GM21717 (cell line): ENCODE measurements around the gene IGFBP6.
"Not testable (repeated sequence)": the region's sequence is repeated elsewhere in the genome, so short reads cannot be mapped to it uniquely, and the experiment has no call there.

Experiments
- ATAC-seq: cut with Tn5 transposase; IDR thresholded peaks from one replicate; pipeline ENCODE4 v1.9.1; 2021; ENCODE audit warnings: mild to moderate bottlenecking, moderate library complexity; ENCODE audit not compliant: unreplicated experiment

IGFBP6 gene

GRCh38 chr12:53070877-53071492, 26.5 kb upstream of the IGFBP6 start:
- no peak for ATAC-seq

- ATAC-seq = no peak
Observed at GRCh38 chr12:53071591-53072551, 25.6 kb upstream of the IGFBP6 start.

DNA sequence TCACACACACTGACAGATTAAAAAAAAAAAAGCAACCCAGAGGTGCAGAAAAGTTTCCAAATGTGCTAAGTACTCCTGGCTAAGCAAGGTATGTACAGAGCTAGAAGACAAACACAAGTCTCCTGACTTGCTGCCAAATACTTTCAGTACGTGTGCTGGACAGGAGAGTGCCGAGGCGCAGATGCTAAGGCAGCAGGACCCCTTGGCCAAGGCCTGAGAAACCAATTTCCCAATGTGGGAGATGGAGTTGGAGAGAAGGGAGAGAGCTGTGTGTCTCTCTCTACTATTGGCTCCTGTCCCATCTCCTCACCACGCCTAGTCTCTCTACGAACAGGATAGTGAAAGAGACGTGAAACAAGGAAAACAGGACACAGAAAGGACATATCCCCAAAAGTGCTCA, 23.6 kb upstream of the IGFBP6 start:
- no peak for ATAC-seq

GRCh38 chr12:53074283-53074998, 23.0 kb upstream of the IGFBP6 start:
- no peak for ATAC-seq

DNA sequence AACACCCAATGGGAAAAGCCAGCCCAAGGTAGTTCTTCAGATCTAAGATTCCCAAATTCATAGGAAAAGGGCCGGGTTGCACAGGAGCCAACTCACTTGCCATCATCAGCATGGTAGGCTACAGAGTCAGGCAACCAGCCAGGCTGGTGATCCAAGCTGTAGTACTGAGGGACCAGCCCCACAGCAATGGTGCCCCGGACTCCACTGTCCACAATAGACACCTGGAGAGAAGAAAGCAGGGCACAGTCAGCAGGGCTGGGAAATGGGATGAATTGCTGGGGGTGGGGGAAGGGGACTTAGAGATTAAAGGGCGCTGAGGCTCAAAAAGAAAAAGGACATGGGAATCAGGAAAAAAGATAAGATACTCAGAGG, 22.5 kb upstream of the IGFBP6 start:
- no peak for ATAC-seq

- ATAC-seq = no peak
Observed at GRCh38 chr12:53076461-53076860, 21.0 kb upstream of the IGFBP6 start.

GRCh38 chr12:53077030-53077429, 20.4 kb upstream of the IGFBP6 start:
- ATAC-seq = no peak

DNA sequence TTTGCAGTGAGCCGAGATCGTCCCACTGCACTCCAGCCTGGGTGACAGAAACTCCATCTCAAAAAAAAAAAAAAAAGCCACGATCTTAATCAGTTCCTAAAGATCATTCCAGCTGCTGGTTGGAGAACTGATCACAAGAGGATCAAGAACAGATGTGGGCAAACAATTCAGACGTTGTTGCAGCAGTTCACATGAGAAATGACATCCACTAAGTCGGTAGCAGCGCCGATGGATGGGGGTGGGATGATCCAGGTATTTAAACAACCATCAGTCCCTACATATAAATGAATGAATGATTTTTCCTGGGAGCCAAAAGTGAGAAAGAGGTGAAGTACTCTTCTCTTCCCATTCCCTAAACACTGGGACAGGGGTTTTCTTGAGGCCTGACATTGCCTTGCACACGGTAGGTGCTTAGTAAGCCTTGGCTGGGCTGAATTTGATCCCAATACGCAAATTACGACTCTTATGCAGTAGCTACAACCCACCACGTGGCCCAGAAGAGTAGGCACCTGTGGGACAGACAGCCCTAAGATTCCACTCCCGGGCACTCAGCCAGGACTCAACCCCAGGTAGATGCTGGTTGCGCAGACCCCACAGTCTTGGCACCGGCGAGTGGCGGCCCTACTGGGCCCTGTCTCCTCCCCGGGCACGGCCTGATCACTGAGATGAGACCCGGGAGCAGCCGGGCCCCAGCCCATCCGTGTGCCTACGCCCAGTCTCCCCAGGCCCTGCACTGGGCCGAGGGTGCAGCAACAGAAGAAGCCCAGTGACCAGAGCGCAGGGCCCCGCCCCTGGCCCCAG, 18.8 kb upstream of the IGFBP6 start:
- ATAC-seq = peak; percentile 29

DNA sequence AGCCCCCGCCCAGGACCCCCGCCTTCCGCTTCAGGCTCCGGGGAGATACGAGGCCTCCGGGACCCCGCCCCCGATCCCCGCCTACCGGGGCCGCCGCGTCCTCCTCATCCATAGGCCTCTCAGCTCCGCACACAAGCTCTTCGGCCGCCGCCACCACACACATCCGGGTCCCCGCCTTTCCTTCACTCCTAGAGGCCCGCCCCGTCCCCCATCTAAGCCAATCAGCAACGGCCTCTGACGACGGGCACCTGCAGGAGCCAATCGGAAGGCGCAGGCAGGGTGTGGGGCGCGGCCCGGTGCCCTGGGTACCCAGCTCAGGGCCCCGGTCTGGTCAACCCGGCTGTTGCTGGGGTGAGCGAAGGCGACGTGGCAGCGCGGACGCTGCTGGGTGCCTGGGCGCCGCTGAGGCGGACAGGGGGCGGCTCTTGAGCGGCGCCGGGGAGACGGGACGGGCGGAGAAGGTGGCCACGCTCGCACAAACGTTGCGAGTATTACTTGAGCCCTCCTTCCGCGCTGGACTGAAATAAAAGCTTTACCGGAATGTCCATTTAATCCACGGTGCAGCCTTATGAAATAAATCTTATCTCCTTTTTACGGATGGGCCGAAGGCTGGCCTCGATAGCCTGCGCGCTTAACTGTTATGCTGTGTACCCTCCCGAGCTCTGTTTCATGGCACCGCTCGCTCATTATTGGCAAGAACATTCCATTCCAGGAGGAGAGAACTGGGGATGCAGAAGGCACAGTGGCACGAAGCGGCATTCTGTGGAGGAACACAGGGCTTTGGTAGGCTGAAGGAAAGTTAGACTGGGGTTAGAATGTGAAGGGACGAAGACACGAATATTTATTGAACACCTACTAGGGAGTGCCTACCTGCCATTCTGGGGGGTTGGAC, 18.0 kb upstream of the IGFBP6 start, which contains the start of gene SPRYD3:
TSS of gene SPRYD3 (minus strand) at position 165 of the 892 bp plus-strand sequence. CDS start at position 108, 57 bp downstream.
- peak; percentile 96 for ATAC-seq

DNA sequence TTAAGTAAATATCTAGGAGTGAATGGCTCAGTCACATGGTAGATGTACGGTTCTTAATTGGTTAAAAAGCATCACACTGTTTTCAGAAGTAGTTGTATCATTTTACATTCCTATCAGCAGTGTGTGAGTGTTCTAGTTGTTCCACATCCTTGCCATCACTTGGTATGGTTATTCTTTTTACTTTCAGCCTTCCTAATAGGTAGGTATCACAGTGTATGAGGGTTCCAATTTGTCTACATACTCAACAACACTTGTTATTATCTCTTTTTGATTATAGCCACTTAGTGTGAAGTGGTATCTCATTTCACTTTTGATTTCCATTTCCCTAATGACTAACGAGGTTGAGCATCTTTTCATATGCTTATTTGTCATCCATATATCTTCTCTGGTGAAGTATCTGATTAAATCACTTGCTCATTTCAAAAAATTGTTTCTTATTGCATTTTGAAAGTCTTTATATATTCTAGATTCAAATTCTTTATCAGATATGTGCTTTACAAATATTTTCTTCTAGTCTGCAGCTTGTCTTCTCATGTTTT, 14.8 kb upstream of the IGFBP6 start:
- no peak for ATAC-seq

- no peak for ATAC-seq
Observed at GRCh38 chr12:53086361-53086760, 11.1 kb upstream of the IGFBP6 start.

DNA sequence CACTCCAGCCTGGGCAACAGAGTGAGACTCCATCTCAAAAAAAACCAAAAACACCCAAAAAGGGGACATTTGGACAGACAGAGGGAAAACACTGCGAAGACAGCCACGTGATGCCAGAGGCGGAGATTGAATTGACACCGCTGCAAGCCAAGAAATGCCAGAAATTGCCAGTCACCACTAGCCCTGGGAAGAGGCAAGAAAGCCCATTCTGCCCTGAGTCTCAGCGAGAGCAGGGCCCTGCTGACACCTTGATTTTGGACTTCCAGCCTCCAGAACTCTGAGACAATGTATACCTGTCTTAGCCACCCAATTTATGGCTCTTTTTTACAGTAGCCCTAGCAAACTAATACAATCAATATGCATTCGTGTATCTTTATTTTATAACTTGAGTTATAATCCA, 7.4 kb upstream of the IGFBP6 start:
- no peak for ATAC-seq

DNA sequence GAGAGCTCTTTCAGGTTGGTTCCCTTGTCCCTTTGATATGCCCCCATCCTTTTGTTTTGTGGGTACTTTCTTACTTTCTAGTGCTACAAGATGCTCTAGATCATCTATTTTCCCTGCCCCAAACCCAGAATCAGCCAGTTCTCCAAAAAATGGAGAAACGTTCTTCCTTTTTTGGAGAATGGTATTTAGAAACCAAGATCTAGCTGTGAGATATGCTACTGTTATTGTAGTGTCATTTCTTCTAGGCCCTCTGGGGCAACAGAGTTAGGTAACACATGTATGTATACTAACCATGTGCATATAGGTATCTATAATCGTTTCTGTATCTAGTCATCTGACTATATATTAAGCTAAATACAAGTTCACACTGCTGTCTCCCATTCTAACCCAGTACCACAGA, 6.9 kb upstream of the IGFBP6 start:
- ATAC-seq = no peak

DNA sequence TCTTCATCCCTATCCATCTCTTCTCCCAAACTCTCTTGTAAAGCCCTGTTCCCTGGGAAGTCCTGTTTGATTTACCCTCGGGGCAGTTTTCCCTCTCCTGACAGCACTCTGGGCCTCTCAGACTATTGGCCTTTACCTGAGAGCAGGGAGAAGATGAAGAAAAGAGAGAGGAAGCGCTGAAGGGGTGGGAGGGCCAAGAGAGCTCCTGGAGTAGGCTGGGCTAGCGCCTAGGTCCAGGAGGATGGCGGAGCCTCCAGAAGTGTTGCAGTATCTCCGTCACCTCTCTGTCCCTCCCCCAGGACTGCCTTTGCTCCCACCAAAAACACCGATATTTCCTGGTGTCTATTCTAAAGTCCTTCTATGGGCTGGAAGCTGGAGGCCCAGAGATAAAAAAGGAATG, 5.7 kb upstream of the IGFBP6 start:
- ATAC-seq = no peak

GRCh38 chr12:53093777-53094393, 3.6 kb upstream of the IGFBP6 start:
- ATAC-seq = no peak

GRCh38 chr12:53094394-53094787, 3.1 kb upstream of the IGFBP6 start:
- no peak for ATAC-seq

GRCh38 chr12:53094796-53095595, 2.5 kb upstream of the IGFBP6 start:
- not testable (repeated sequence) for ATAC-seq

- not testable (repeated sequence) for ATAC-seq
Observed at GRCh38 chr12:53095596-53095895, 1.9 kb upstream of the IGFBP6 start.
